Tibial artery (tissue), 4 donors: ENCODE results near the gene FRY.

ENCODE experiments used
- DNase-seq, 2 donors: peaks; one replicate each; pipeline ENCODE4 v3.0.0-alpha.2; 2019
- H3K27ac ChIP-seq, 2 donors: fragments of 200-600 bp; sonication (generic) in 1 of 2; 1 replicate in 1 of 2; 2 replicates in 1 of 2; pipeline ENCODE4 v1.5.1; 2018 to 2019; ENCODE audit warnings: mild to moderate bottlenecking in 1 of 2
- H3K27me3 ChIP-seq, 2 donors: fragments of 200-600 bp; sonication (generic) in 1 of 2; one replicate each; pipeline versions ENCODE4 v1.5.1 to v1.6.0; 2016 to 2019
- H3K36me3 ChIP-seq, 3 donors: fragments of 200-600 bp; sonication (generic) in 2 of 3; one replicate each; pipeline ENCODE4 v1.5.1; 2016 to 2019; ENCODE audit warnings: mild to moderate bottlenecking in 2 of 3
- H3K4me1 ChIP-seq, 4 donors: fragments of 200-600 bp; sonication (generic) in 2 of 4; 1 replicate in 3 of 4; 2 replicates in 1 of 4; pipeline ENCODE4 v1.5.1; 2016 to 2019
- H3K4me3 ChIP-seq, 2 donors: fragments of 200-600 bp; sonication (generic) in 1 of 2; 1 replicate in 1 of 2; 2 replicates in 1 of 2; pipeline ENCODE4 v1.5.1; 2018 to 2019; ENCODE audit warnings: mild to moderate bottlenecking in 2 of 2
- H3K9me3 ChIP-seq, 3 donors: fragments of 200-600 bp; sonication (generic) in 1 of 3; one replicate each; pipeline ENCODE4 v1.5.1; 2016 to 2019
- CTCF ChIP-seq, 2 experiments: fragments of 200-600 bp in 1 of 2; fragments of 450-650 bp in 1 of 2; IDR thresholded peaks; one replicate each; pipeline ENCODE4 v1.5.1; 2017 to 2019; ENCODE audit warnings: antibody characterized with exemption in 2 of 2, mild to moderate bottlenecking in 1 of 2, moderate library complexity in 1 of 2
- intact Hi-C: fragments of 100-400 bp; cut with DNase I; formaldehyde crosslinking; loops from one replicate; pipeline ENCODE4 v1.15.0; 2023; ENCODE audit warnings: low total_unique reads

FRY gene

GRCh38 chr13:32178763-32179162 lies 147.2 kb downstream of the FRY start:
- peaks cover 44 to 57% (median 55%) of the 10 kb centered on the region in 3 donors for H3K36me3 ChIP-seq
- H3K27ac ChIP-seq = no peak overlapping the region
- intact Hi-C loops = no loop called here
- no peaks in the 10 kb centered on the region for H3K9me3 ChIP-seq
- H3K4me3 ChIP-seq = no peak overlapping the region
- DNase-seq = no peak
- TF ChIP-seq CTCF (IDR thresholded peaks at IDR 0.05) = no peak
- H3K4me1 ChIP-seq = no peaks in the 10 kb centered on the region
- H3K27me3 ChIP-seq = no peaks in the 10 kb centered on the region

GRCh38 chr13:32179708-32180107 lies 148.1 kb downstream of the FRY start:
- Histone ChIP-seq H3K4me1 (no peaks in the 10 kb centered on the region), H3K36me3 (peaks cover 38 to 62% (median 50%) of the 10 kb centered on the region in 3 donors), H3K27ac (no peak overlapping the region), H3K27me3 (no peaks in the 10 kb centered on the region), H3K9me3 (no peaks in the 10 kb centered on the region), H3K4me3 (no peak overlapping the region)
- intact Hi-C loops = no loop called here
- TF ChIP-seq CTCF (IDR thresholded peaks at IDR 0.05) = no peak
- DNase-seq = no peak

- Histone ChIP-seq H3K27ac (no peak overlapping the region), H3K4me1 (no peaks in the 10 kb centered on the region), H3K36me3 (peaks cover 51 to 62% (median 51%) of the 10 kb centered on the region in 3 donors), H3K27me3 (no peaks in the 10 kb centered on the region), H3K9me3 (no peaks in the 10 kb centered on the region), H3K4me3 (no peak overlapping the region)
- no peak for TF ChIP-seq CTCF (IDR thresholded peaks at IDR 0.05)
- intact Hi-C loops = no loop called here
- no peak for DNase-seq
Observed at GRCh38 chr13:32187651-32188050, 156.1 kb downstream of the FRY start.

- H3K4me3 ChIP-seq = no peak overlapping the region
- no peak for TF ChIP-seq CTCF (IDR thresholded peaks at IDR 0.05)
- no peaks in the 10 kb centered on the region for H3K9me3 ChIP-seq
- no peak for DNase-seq
- no peaks in the 10 kb centered on the region for H3K27me3 ChIP-seq
- no peak overlapping the region for H3K27ac ChIP-seq
- peaks cover 0 to 15% (median 3%) of the 10 kb centered on the region in 4 donors for H3K4me1 ChIP-seq
- peaks cover 28 to 30% (median 29%) of the 10 kb centered on the region in 3 donors for H3K36me3 ChIP-seq
- intact Hi-C loops = no loop called here
Observed at GRCh38 chr13:32191452-32191998, 160.0 kb downstream of the FRY start.

GRCh38 chr13:32195713-32196112 lies 164.1 kb downstream of the FRY start:
- no peak for DNase-seq
- intact Hi-C loops = loop anchor here (5.0 kb wide), 1 partner anchor 1563 kb away; no protein-coding TSS in a partner anchor
- peak overlapping the region in 1 of 2 donors; percentile 7 for H3K27ac ChIP-seq
- H3K4me3 ChIP-seq = no peak overlapping the region
- H3K9me3 ChIP-seq = no peaks in the 10 kb centered on the region
- no peaks in the 10 kb centered on the region for H3K27me3 ChIP-seq
- H3K4me1 ChIP-seq = peaks cover 0 to 15% (median 5%) of the 10 kb centered on the region in 4 donors
- TF ChIP-seq CTCF (IDR thresholded peaks at IDR 0.05) = no peak
- H3K36me3 ChIP-seq = peaks cover 7 to 19% (median 8%) of the 10 kb centered on the region in 3 donors
